Measurements from ENCODE around the gene BACH2. TPM values are rescaled to one million over a fixed set of nuclear protein-coding genes. Genes with fewer than 3 reads are reported as not detected.

Gene BACH2
- total and polyA plus RNA-seq, 2 of the 4 experiments (the other 2 are of a cell fraction) = 1.3 to 1.4 TPM

GRCh38 chr6:90269334-90269733 is 27.3 kb downstream of the BACH2 start:
- dilution Hi-C loops (cut with HindIII; ENCODE audit: low sequenced_read_pairs, unreplicated experiment) (no loop called here), intact Hi-C loops (cut with micrococcal nuclease) (no loop called here), in situ Hi-C loops (cut with MboI; ENCODE audit: low sequenced_read_pairs) (no loop called here)
- no peak overlapping the region for H2BK20ac ChIP-seq (ENCODE audit: low read depth, low read length)
- peaks cover 3% of the 10 kb centered on the region; the same call in 1 of the 2 replicates for H3K4me1 ChIP-seq (ENCODE audit: control insufficient read depth, insufficient read depth, low read length)
- ChIA-PET POLR2A (ENCODE audit: unreplicated experiment) (no interaction called here), CTCF (no interaction called here)
- H3K27ac ChIP-seq (ENCODE audit: insufficient read depth, low read length) = no peak overlapping the region
- no peak overlapping the region for H3K23ac ChIP-seq (ENCODE audit: low read depth, low read length)
- no peak overlapping the region for H2AK5ac ChIP-seq (ENCODE audit: low read depth, low read length)
- no peak overlapping the region for H3K9ac ChIP-seq (ENCODE audit: low read depth, low read length)
- no peaks in the 10 kb centered on the region for H4K20me1 ChIP-seq (ENCODE audit: insufficient read depth, low read length)
- DNase-seq (no peak), ATAC-seq (ENCODE audit: low read depth) (no peak)
- no peak overlapping the region for H4K5ac ChIP-seq (ENCODE audit: low read depth, low read length)
- no peak overlapping the region for H3K4me2 ChIP-seq (ENCODE audit: low read depth, low read length)
- H3K14ac ChIP-seq (replicated peaks; ENCODE audit: low read depth, low read length) = no peak overlapping the region
- peaks cover 2% of the 10 kb centered on the region; the same call in 1 of the 2 replicates for H3K9me3 ChIP-seq (ENCODE audit: control insufficient read depth, insufficient read depth, low read length)
- no peak overlapping the region for H2AFZ ChIP-seq (replicated peaks; ENCODE audit: low read length, poor library complexity)
- no peaks in the 10 kb centered on the region for H3K79me1 ChIP-seq (ENCODE audit: low read depth in 1 of 2, low read length in 2 of 2)
- peaks cover 3% of the 10 kb centered on the region; the same call in 1 of the 2 replicates for H3K9me1 ChIP-seq (ENCODE audit: insufficient read depth, low read length)
- no peak overlapping the region for H2AK9ac ChIP-seq (replicated peaks; ENCODE audit: low read depth, low read length, poor library complexity)
- no TSS peak for BruUV-seq (replicated peaks)
- no CpG with 5 or more reads among the region's 1 CpG for WGBS, 2 experiments (ENCODE audit: extremely low coverage in 2 of 2, insufficient read length in 1 of 2)
- H2BK120ac ChIP-seq (ENCODE audit: low read depth, low read length) = no peak overlapping the region
- H3K36me3 ChIP-seq (ENCODE audit: control insufficient read depth, insufficient read depth, low read length) = no peaks in the 10 kb centered on the region
- H4K91ac ChIP-seq (ENCODE audit: insufficient read depth, low read depth, low read length) = no peak overlapping the region
- no peak overlapping the region for H3K4ac ChIP-seq (ENCODE audit: low read depth, low read length)
- H3K56ac ChIP-seq (ENCODE audit: extremely low read depth, insufficient read depth, low read length) = no peak overlapping the region
- no peak overlapping the region for H3K18ac ChIP-seq (ENCODE audit: low read depth, low read length)
- no peak for TF ChIP-seq MXI1 (IDR thresholded peaks at IDR 0.05; ENCODE audit: borderline replicate concordance, low read depth, low read length)
- TF ChIP-seq MAZ (IDR thresholded peaks at IDR 0.05; ENCODE audit: borderline replicate concordance, low read depth, low read length) = no peak
- no peak for TF ChIP-seq CEBPB (IDR thresholded peaks at IDR 0.05; ENCODE audit: low read depth, low read length)
- TF ChIP-seq MAFK (IDR thresholded peaks at IDR 0.05; ENCODE audit: low read depth, low read length) = no peak
- no peak overlapping the region for H4K8ac ChIP-seq (ENCODE audit: low read depth in 2 of 2, low read length in 2 of 2)
- H2BK5ac ChIP-seq (ENCODE audit: low read depth, low read length, poor library complexity, severe bottlenecking) = no peak overlapping the region
- H3K27me3 ChIP-seq (ENCODE audit: control insufficient read depth, insufficient read depth, low read length) = no peaks in the 10 kb centered on the region; the same call in 1 of the 2 replicates
- H3K4me3 ChIP-seq (ENCODE audit: insufficient read depth, low read depth, low read length) = no peak overlapping the region
- no peak overlapping the region for H2BK15ac ChIP-seq (ENCODE audit: low read depth, low read length)
